HEK293 (cell line): Measurements from ENCODE around the gene C17orf107.

Experiments
- CTCF ChIA-PET: fragments of 350-600 bp; formaldehyde crosslinking; extraction: SDS; loops from one replicate; lab custom pipeline; 2021; ENCODE audit warnings: antibody characterized with exemption; lab: Yijun Ruan, JAX
- POLR2A ChIA-PET: fragments of 300-600 bp; formaldehyde crosslinking; extraction: SDS; loops from one replicate; lab custom pipeline; 2020; ENCODE audit warnings: antibody characterized with exemption, inconsistent platforms; lab: Yijun Ruan, JAX
- H3K27ac ChIP-seq: fragments of 200-500 bp; sonication (Bioruptor generic); 2 replicates; pipeline ENCODE4 v1.5.1; 2014; ENCODE audit warnings: low read depth, low read length, control low read depth, inconsistent platforms; ENCODE audit errors: extremely low read depth
- H3K36me3 ChIP-seq, 2 experiments: fragments of 200-500 bp in 1 of 2; sonication (Bioruptor generic) in 1 of 2; 1 replicate in 1 of 2; 2 replicates in 1 of 2; pipeline ENCODE4 v1.5.1; 2014 to 2017; ENCODE audit warnings: inconsistent platforms in 2 of 2, low read length in 2 of 2; ENCODE audit not compliant: control insufficient read depth in 2 of 2, insufficient read depth in 1 of 2
- H3K4me1 ChIP-seq: fragments of 200-500 bp; sonication (Bioruptor generic); 2 replicates; pipeline ENCODE4 v1.5.1; 2014; ENCODE audit warnings: mild to moderate bottlenecking, low read length, inconsistent platforms; ENCODE audit not compliant: control insufficient read depth, insufficient read depth
- H3K4me3 ChIP-seq: 2 replicates; pipeline ENCODE4 v1.5.1; 2011; ENCODE audit warnings: low read depth, mild to moderate bottlenecking, control low read depth, low read length, moderate library complexity
- H3K9me3 ChIP-seq: fragments of 200-500 bp; sonication (Bioruptor generic); 2 replicates; pipeline ENCODE4 v1.5.1; 2014; ENCODE audit warnings: low read depth, low read length, inconsistent platforms; ENCODE audit not compliant: control insufficient read depth, insufficient read depth
- BCL11B ChIP-seq: fragments of 450-650 bp; formaldehyde crosslinking; IDR thresholded peaks from 2 replicates; pipeline ENCODE4 v1.5.1; 2016; ENCODE audit warnings: low read depth, missing biosample characterization, missing genetic modification characterization
- BCL6B ChIP-seq: fragments of 450-650 bp; formaldehyde crosslinking; IDR thresholded peaks from 2 replicates; pipeline ENCODE4 v1.5.1; 2017; ENCODE audit warnings: missing biosample characterization, missing genetic modification characterization
- GLIS2 ChIP-seq: fragments of 450-650 bp; formaldehyde crosslinking; IDR thresholded peaks from 2 replicates; pipeline ENCODE4 v1.5.1; 2016; ENCODE audit warnings: missing biosample characterization, missing genetic modification characterization
- KLF16 ChIP-seq: fragments of 450-650 bp; formaldehyde crosslinking; IDR thresholded peaks from 2 replicates; pipeline ENCODE4 v1.5.1; 2017; ENCODE audit warnings: missing biosample characterization, missing genetic modification characterization
- KLF8 ChIP-seq: fragments of 450-650 bp; formaldehyde crosslinking; IDR thresholded peaks from 2 replicates; pipeline ENCODE4 v1.5.1; 2016; ENCODE audit warnings: missing biosample characterization, missing genetic modification characterization
- OSR2 ChIP-seq: fragments of 450-650 bp; formaldehyde crosslinking; IDR thresholded peaks from 2 replicates; pipeline ENCODE4 v1.5.1; 2016; ENCODE audit warnings: missing biosample characterization, missing genetic modification characterization
- PATZ1 ChIP-seq: fragments of 450-650 bp; formaldehyde crosslinking; IDR thresholded peaks from 2 replicates; pipeline ENCODE4 v1.5.1; 2016; ENCODE audit warnings: missing biosample characterization, missing genetic modification characterization
- SCRT2 ChIP-seq: fragments of 450-650 bp; formaldehyde crosslinking; IDR thresholded peaks from 2 replicates; pipeline ENCODE4 v1.5.1; 2016; ENCODE audit warnings: missing biosample characterization, missing genetic modification characterization
- SP3 ChIP-seq: fragments of 450-650 bp; formaldehyde crosslinking; IDR thresholded peaks from 2 replicates; pipeline ENCODE4 v1.5.1; 2016; ENCODE audit warnings: missing biosample characterization, missing genetic modification characterization
- WT1 ChIP-seq: fragments of 450-650 bp; formaldehyde crosslinking; IDR thresholded peaks from 2 replicates; pipeline ENCODE4 v1.5.1; 2016; ENCODE audit warnings: missing biosample characterization, missing genetic modification characterization
- YY1 ChIP-seq: fragments of 450-650 bp; formaldehyde crosslinking; IDR thresholded peaks from 2 replicates; pipeline ENCODE4 v1.5.1; 2018; ENCODE audit warnings: missing biosample characterization, missing genetic modification characterization
- ZEB2 ChIP-seq: fragments of 450-650 bp; formaldehyde crosslinking; IDR thresholded peaks from 2 replicates; pipeline ENCODE4 v1.5.1; 2016; ENCODE audit warnings: missing biosample characterization, missing genetic modification characterization
- ZNF10 ChIP-seq: fragments of 450-650 bp; formaldehyde crosslinking; IDR thresholded peaks from 2 replicates; pipeline ENCODE4 v1.5.1; 2017; ENCODE audit warnings: missing biosample characterization, missing genetic modification characterization
- ZNF19 ChIP-seq: fragments of 450-650 bp; formaldehyde crosslinking; IDR thresholded peaks from 2 replicates; pipeline ENCODE4; 2016; ENCODE audit warnings: missing biosample characterization, missing genetic modification characterization, low read depth
- ZNF211 ChIP-seq: fragments of 450-650 bp; formaldehyde crosslinking; IDR thresholded peaks from 2 replicates; pipeline ENCODE4 v1.5.1; 2016; ENCODE audit warnings: low read depth, missing biosample characterization, missing genetic modification characterization
- ZNF280C ChIP-seq: fragments of 450-650 bp; formaldehyde crosslinking; IDR thresholded peaks from 2 replicates; pipeline ENCODE4 v1.5.1; 2016; ENCODE audit warnings: missing biosample characterization, missing genetic modification characterization
- ZNF324 ChIP-seq: fragments of 450-650 bp; formaldehyde crosslinking; IDR thresholded peaks from 2 replicates; pipeline ENCODE4 v1.5.1; 2016; ENCODE audit warnings: missing biosample characterization, missing genetic modification characterization
- ZNF335 ChIP-seq: fragments of 450-650 bp; formaldehyde crosslinking; conservative IDR thresholded peaks from 2 replicates; pipeline ENCODE4 v1.5.1; 2016; ENCODE audit warnings: missing biosample characterization, missing genetic modification characterization
- ZNF350 ChIP-seq: fragments of 450-650 bp; formaldehyde crosslinking; IDR thresholded peaks from 2 replicates; pipeline ENCODE4 v1.5.0; 2017; ENCODE audit warnings: missing biosample characterization, mild to moderate bottlenecking, missing genetic modification characterization
- ZNF362 ChIP-seq: fragments of 450-650 bp; formaldehyde crosslinking; IDR thresholded peaks from 2 replicates; pipeline ENCODE4 v1.5.1; 2016; ENCODE audit warnings: missing biosample characterization, missing genetic modification characterization
- ZNF555 ChIP-seq: fragments of 450-650 bp; formaldehyde crosslinking; conservative IDR thresholded peaks from 2 replicates; pipeline ENCODE4 v1.5.1; 2017; ENCODE audit warnings: missing biosample characterization, mild to moderate bottlenecking, missing genetic modification characterization, inconsistent platforms
- ZNF561 ChIP-seq: fragments of 450-650 bp; IDR thresholded peaks from 2 replicates; pipeline ENCODE4 v1.5.1; 2018; ENCODE audit warnings: missing biosample characterization, missing genetic modification characterization, borderline replicate concordance
- ZNF600 ChIP-seq: fragments of 450-650 bp; formaldehyde crosslinking; IDR thresholded peaks from 2 replicates; pipeline ENCODE4 v1.5.1; 2016; ENCODE audit warnings: missing biosample characterization, missing genetic modification characterization
- ZNF639 ChIP-seq: fragments of 450-650 bp; formaldehyde crosslinking; IDR thresholded peaks from 2 replicates; pipeline ENCODE4 v1.5.1; 2016; ENCODE audit warnings: missing biosample characterization, missing genetic modification characterization
- ZNF704 ChIP-seq: fragments of 450-650 bp; formaldehyde crosslinking; IDR thresholded peaks from 2 replicates; pipeline ENCODE4 v1.5.1; 2016; ENCODE audit warnings: missing biosample characterization, missing genetic modification characterization
- ZNF76 ChIP-seq: fragments of 450-650 bp; formaldehyde crosslinking; IDR thresholded peaks from 2 replicates; pipeline ENCODE4; 2016; ENCODE audit warnings: low read depth, missing biosample characterization, missing genetic modification characterization, borderline replicate concordance

The C17orf107 gene

GRCh38 chr17:4949321-4950074 lies 50.2 kb downstream of the C17orf107 start (continued):
- peak; percentile 63; the same call in 1 of the 2 replicates for TF ChIP-seq KLF16 (tag by site-specific recombination)
- no peak for TF ChIP-seq ZNF280C
- peak; percentile 25; the same call in 1 of the 2 replicates for TF ChIP-seq ZEB2 (tag by site-specific recombination)
- no peak for TF ChIP-seq ZNF362 (tag by site-specific recombination)
- TF ChIP-seq ZNF10 (tag by site-specific recombination) = peak; percentile 75
- peak; percentile 45; the same call in 1 of the 2 replicates for TF ChIP-seq YY1 (tag by site-specific recombination)
- no peak for TF ChIP-seq OSR2 (tag by site-specific recombination)
- TF ChIP-seq WT1 (tag by site-specific recombination) = peak; percentile 28; the same call in 1 of the 2 replicates
- no peak for TF ChIP-seq ZNF350
- no peak for TF ChIP-seq ZNF704 (tag by site-specific recombination)
- TF ChIP-seq ZNF211 (tag by site-specific recombination) = no peak
- TF ChIP-seq BCL6B (tag by site-specific recombination) = peak; percentile 98

- no peaks in the 10 kb centered on the region for H3K9me3 ChIP-seq
- H3K36me3 ChIP-seq = peaks cover 6 to 21% of the 10 kb centered on the region in 2 experiments; a peak in 2 of 3 replicates
- ChIA-PET CTCF (interaction anchor here (0.9 to 1.5 kb wide), 3 partner anchors 10 to 41 kb away, joined by 3 to 4 read pairs (median 3); partner anchors contain the start of genes RNF167 and SLC25A11), POLR2A (interaction anchor here (1.0 to 17.9 kb wide), 5 partner anchors 9 to 48 kb away, joined by 3 to 358 read pairs (median 5); partner anchors contain the start of genes INCA1, KIF1C, RNF167 and SLC25A11)
- H3K4me1 ChIP-seq = peaks cover 21% of the 10 kb centered on the region
- peak overlapping the region; percentile 29 for H3K4me3 ChIP-seq
- H3K27ac ChIP-seq = peak overlapping the region; percentile 99
- TF ChIP-seq ZNF600 (tag by site-specific recombination) = 0 out of 2 replicates have a peak, but pooled peaks have one; percentile 34
- peak; percentile 75 for TF ChIP-seq ZNF335 (tag by site-specific recombination)
- TF ChIP-seq ZNF639 (tag by site-specific recombination) = 0 out of 2 replicates have a peak, but pooled peaks have one; percentile 0
- TF ChIP-seq KLF8 (tag by site-specific recombination) = no peak
- 0 out of 2 replicates have a peak, but pooled peaks have one; percentile 11 for TF ChIP-seq ZNF76 (tag by site-specific recombination)
- TF ChIP-seq SCRT2 (tag by site-specific recombination) = peak; percentile 93
- peak; percentile 40; the same call in 1 of the 2 replicates for TF ChIP-seq ZNF324 (tag by site-specific recombination)
- no peak for TF ChIP-seq ZNF555 (tag by site-specific recombination)
- TF ChIP-seq BCL11B (tag by site-specific recombination) = no peak
- 0 out of 2 replicates have a peak, but pooled peaks have one; percentile 14 for TF ChIP-seq SP3 (tag by site-specific recombination)
- TF ChIP-seq ZNF19 (tag by site-specific recombination) = no peak
- TF ChIP-seq PATZ1 = 0 out of 2 replicates have a peak, but pooled peaks have one; percentile 38
- peak; percentile 11; the same call in 1 of the 2 replicates for TF ChIP-seq GLIS2
- TF ChIP-seq ZNF561 (tag by site-specific recombination) = peak; percentile 59; the same call in 1 of the 2 replicates
Measured at GRCh38 chr17:4950075-4950745, 50.9 kb downstream of the C17orf107 start.
